A673 (cell line): ENCODE data around the gene CUX1. TPM values are rescaled to one million over a fixed set of nuclear protein-coding genes. Genes with fewer than 3 reads are reported as not detected.

Experiments used
- BruUV-seq: library from RNA; stranded (reverse); fragments of 400-500 nt; replicated peaks from 2 replicates; lab custom pipeline; 2021; lab: Mats Ljungman, UMichigan
- CTCF ChIA-PET: fragments of 300-600 bp; sonication (Branson Sonifier 250); formaldehyde crosslinking; loops from one replicate; lab custom pipeline; 2022; ENCODE audit warnings: antibody characterized with exemption; lab: Charles Lee
- POLR2A ChIA-PET: fragments of 300-600 bp; sonication (Branson Sonifier 250); formaldehyde crosslinking; loops from one replicate; lab custom pipeline; 2022; ENCODE audit warnings: antibody characterized with exemption; ENCODE audit not compliant: low non-redundant PET; lab: Charles Lee
- DNase-seq: peaks from one replicate; pipeline ENCODE4 v3.0.0-alpha.2; 2015; ENCODE audit warnings: low spot score
- H3K27ac ChIP-seq: fragments of 200-600 bp; sonication (generic); 2 replicates; pipeline ENCODE4 v1.5.1; 2016; ENCODE audit warnings: mixed run types, low read depth, mild to moderate bottlenecking, mixed read lengths, antibody characterized with exemption, low read length; ENCODE audit not compliant: poor library complexity, severe bottlenecking
- H3K27me3 ChIP-seq: fragments of 200-600 bp; sonication (generic); replicated peaks from 2 replicates; pipeline ENCODE4 v1.6.1; 2017; ENCODE audit warnings: mixed run types, low read depth, mild to moderate bottlenecking, mixed read lengths, antibody characterized with exemption, low read length; ENCODE audit not compliant: insufficient read depth, poor library complexity
- H3K36me3 ChIP-seq: fragments of 200-600 bp; sonication (generic); 2 replicates; pipeline ENCODE4 v1.6.1; 2016; ENCODE audit warnings: mixed run types, mild to moderate bottlenecking, mixed read lengths, antibody characterized with exemption, low read length; ENCODE audit not compliant: insufficient read depth, poor library complexity, severe bottlenecking
- H3K4me1 ChIP-seq: fragments of 200-600 bp; sonication (generic); 2 replicates; pipeline ENCODE4 v1.6.1; 2017; ENCODE audit warnings: mixed run types, mild to moderate bottlenecking, mixed read lengths, antibody characterized with exemption, low read length; ENCODE audit not compliant: insufficient read depth, poor library complexity, severe bottlenecking
- H3K4me3 ChIP-seq: fragments of 200-600 bp; sonication (generic); 2 replicates; pipeline ENCODE4 v1.5.1; 2016; ENCODE audit warnings: low read depth, mixed run types, mild to moderate bottlenecking, mixed read lengths, low read length; ENCODE audit not compliant: poor library complexity, severe bottlenecking
- H3K9me3 ChIP-seq: fragments of 200-600 bp; sonication (generic); 2 replicates; pipeline ENCODE4 v1.6.1; 2016; ENCODE audit warnings: mixed run types, low read depth, mild to moderate bottlenecking, mixed read lengths, antibody characterized with exemption, low read length; ENCODE audit not compliant: poor library complexity, severe bottlenecking
- EZH2 ChIP-seq: fragments of 200-600 bp; sonication (generic); IDR thresholded peaks from 2 replicates; pipeline ENCODE4 v1.6.1; 2017; ENCODE audit warnings: borderline replicate concordance, low read depth, mild to moderate bottlenecking, mixed read lengths, antibody characterized with exemption, low read length; ENCODE audit not compliant: poor library complexity, severe bottlenecking
- intact Hi-C: fragments of 100-400 bp; cut with micrococcal nuclease; formaldehyde crosslinking; loops from one replicate; pipeline ENCODE4 v1.10.0; 2022; ENCODE audit not compliant: unreplicated experiment
- total RNA-seq: library from RNA; stranded (reverse); gene quantifications from 2 replicates; pipeline ENCODE4 v1.2.3, GENCODE V29; 2021
- TF ChIP-seq, protein P1 (sequence below): fragments of 300-800, 200-600 bp; sonication (generic); conservative IDR thresholded peaks from 2 replicates; pipeline ENCODE4 v1.5.1; 2017; ENCODE audit warnings: low read depth, mild to moderate bottlenecking, antibody characterized with exemption, low read length, moderate library complexity, mixed read lengths

The CUX1 gene
- total RNA-seq, 1 experiment from 2014 or later = 49.4 TPM

DNA sequence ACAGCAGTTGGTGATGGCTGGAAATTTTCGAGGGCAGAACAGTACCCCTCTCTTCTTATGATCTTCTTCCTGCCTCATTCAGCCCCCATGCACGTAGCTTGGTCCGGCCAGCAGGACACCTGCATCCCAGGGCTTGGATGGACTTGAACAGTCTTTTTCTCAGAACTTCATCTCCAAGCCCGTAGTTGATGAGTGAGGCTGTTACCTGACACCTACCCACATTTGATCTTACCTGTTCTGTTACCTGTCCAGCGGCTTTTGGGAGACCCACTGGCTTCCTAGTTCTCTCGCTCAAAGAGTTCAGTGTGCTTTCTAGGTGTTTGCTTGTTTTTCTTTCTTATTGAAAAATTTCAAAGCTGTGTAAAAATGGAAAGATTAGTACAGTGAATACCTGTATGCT lies 212.2 kb downstream of the CUX1 start:
- Histone ChIP-seq H3K4me3 (no peak overlapping the region), H3K9me3 (no peaks in the 10 kb centered on the region), H3K36me3 (no peaks in the 10 kb centered on the region), H3K4me1 (no peaks in the 10 kb centered on the region), H3K27ac (no peak overlapping the region), H3K27me3 (no peaks in the 10 kb centered on the region)
- BruUV-seq = no TSS peak
- TF ChIP-seq, protein P1, sequence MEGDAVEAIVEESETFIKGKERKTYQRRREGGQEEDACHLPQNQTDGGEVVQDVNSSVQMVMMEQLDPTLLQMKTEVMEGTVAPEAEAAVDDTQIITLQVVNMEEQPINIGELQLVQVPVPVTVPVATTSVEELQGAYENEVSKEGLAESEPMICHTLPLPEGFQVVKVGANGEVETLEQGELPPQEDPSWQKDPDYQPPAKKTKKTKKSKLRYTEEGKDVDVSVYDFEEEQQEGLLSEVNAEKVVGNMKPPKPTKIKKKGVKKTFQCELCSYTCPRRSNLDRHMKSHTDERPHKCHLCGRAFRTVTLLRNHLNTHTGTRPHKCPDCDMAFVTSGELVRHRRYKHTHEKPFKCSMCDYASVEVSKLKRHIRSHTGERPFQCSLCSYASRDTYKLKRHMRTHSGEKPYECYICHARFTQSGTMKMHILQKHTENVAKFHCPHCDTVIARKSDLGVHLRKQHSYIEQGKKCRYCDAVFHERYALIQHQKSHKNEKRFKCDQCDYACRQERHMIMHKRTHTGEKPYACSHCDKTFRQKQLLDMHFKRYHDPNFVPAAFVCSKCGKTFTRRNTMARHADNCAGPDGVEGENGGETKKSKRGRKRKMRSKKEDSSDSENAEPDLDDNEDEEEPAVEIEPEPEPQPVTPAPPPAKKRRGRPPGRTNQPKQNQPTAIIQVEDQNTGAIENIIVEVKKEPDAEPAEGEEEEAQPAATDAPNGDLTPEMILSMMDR = no peak
- no peak for TF ChIP-seq EZH2
- intact Hi-C loops = no loop called here
- ChIA-PET POLR2A (no interaction called here), CTCF (no interaction called here)
- DNase-seq = no peak

DNA sequence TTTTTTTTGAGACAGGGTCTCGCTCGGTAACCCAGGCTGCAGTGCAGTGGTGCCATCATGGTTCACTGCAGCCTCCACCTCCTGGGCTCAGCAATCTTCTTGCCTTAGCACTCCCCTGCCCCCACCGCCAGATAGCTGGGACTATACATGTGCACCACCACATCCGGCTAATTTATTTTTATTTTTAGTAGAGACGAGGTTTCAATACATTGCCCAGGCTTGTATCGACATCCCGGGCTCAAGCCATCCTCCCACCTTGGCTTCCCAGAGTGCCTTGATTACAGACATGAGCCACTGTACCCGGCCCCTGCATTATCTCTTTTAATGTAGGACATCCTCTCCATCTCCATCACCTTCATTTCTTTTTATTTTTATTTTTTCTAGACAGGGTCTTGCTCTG lies 213.3 kb downstream of the CUX1 start:
- H3K4me1 ChIP-seq = no peaks in the 10 kb centered on the region
- H3K27ac ChIP-seq = no peak overlapping the region
- TF ChIP-seq, protein P1 = no peak
- TF ChIP-seq EZH2 = no peak
- no peaks in the 10 kb centered on the region for H3K9me3 ChIP-seq
- ChIA-PET POLR2A (no interaction called here), CTCF (no interaction called here)
- BruUV-seq = no TSS peak
- DNase-seq = no peak
- H3K36me3 ChIP-seq = no peaks in the 10 kb centered on the region
- H3K27me3 ChIP-seq = no peaks in the 10 kb centered on the region
- H3K4me3 ChIP-seq = no peak overlapping the region
- intact Hi-C loops = no loop called here

DNA sequence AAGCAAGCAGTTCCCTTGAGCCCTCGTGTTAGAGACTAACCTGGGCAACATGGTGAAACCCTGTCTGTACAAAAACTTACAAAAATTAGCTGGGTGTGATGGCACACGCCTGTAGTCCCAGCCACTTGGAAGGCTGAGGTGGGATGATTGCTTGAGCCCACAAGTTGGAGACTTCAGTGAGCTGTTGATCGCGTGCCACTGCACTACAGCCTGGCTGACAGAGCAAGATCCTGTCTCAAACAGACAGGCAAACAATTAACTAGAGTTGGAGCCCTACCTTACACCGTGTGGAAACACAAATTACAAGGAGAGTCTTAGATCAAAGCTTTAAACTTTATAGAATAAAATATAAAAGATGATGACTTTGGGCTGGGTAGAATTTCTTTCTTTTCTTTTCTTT lies 219.5 kb downstream of the CUX1 start:
- Histone ChIP-seq H3K4me3 (no peak overlapping the region), H3K36me3 (no peaks in the 10 kb centered on the region), H3K4me1 (no peaks in the 10 kb centered on the region), H3K27ac (no peak overlapping the region), H3K27me3 (no peaks in the 10 kb centered on the region), H3K9me3 (no peaks in the 10 kb centered on the region)
- BruUV-seq = no TSS peak
- intact Hi-C loops = no loop called here
- ChIA-PET POLR2A (no interaction called here), CTCF (no interaction called here)
- DNase-seq = no peak
- no peak for TF ChIP-seq EZH2
- TF ChIP-seq, protein P1 = no peak
